ENCODE measurements around the gene PSD2.

- TF ChIP-seq CTCF (IDR thresholded peaks at IDR 0.05), result no peak
- no peak for TF ChIP-seq REST (IDR thresholded peaks at IDR 0.05; ENCODE audit: insufficient read depth in 1 of 2, low read depth in 2 of 2, low read length in 1 of 2)
- no peak for TF ChIP-seq SIN3A (IDR thresholded peaks at IDR 0.05; ENCODE audit: borderline replicate concordance, insufficient read depth, low read depth, low read length)
- TF ChIP-seq POLR2AphosphoS5 (IDR thresholded peaks at IDR 0.05; ENCODE audit: low read depth, low read length), result no peak
- no peak for TF ChIP-seq TCF7L2 (IDR thresholded peaks at IDR 0.05; ENCODE audit: low read depth, low read length)
Measured at GRCh38 chr5:139814704-139815280, 19.2 kb downstream of the PSD2 start.
